ENCODE results near the gene CD83.

GRCh38 chr6:14100966-14101365 is 16.6 kb upstream of the CD83 start:
- TF ChIP-seq POLR2AphosphoS5 (IDR thresholded peaks at IDR 0.05; ENCODE audit: low read depth, low read length) (no peak), POLR2A (IDR thresholded peaks at IDR 0.05; ENCODE audit: low read depth, low read length) (no peak)

Measured in GM12892 (cell line).